ENCODE data around the gene OR2V2.

OR2V2 gene

DNA sequence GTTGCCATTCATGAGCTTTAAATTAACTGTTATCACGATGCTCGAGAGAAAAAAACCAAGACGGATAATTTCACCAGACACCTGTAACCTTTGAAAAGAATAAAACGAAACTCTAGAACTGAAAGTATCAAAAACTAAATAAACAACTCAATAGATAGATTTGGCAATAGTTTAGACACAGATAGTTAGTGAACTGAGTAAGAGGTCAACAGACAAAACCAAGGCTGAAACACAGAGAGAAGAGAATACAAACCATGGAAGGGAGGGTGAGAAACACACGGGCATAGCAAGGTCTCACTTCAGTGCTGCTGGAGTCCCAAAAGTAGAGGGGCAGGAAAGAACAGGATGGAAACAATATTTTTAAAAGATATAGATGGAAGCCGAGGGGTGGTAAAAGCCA lies 13.1 kb upstream of the OR2V2 start:
- Histone ChIP-seq H3K27ac (replicated peaks) (no peak overlapping the region), H3K27me3 (ENCODE audit: insufficient read depth, poor library complexity, severe bottlenecking) (peaks cover 13% of the 10 kb centered on the region), H3K4me3 (replicated peaks; ENCODE audit: insufficient read depth, low read length) (no peak overlapping the region)
- DNase-seq (ENCODE audit: low read depth in 1 of 2, low spot score in 1 of 2) = no peak
- TF ChIP-seq GABPA (IDR thresholded peaks at IDR 0.05; ENCODE audit: low read depth) = no peak
- no peak for TF ChIP-seq SPI1 (IDR thresholded peaks at IDR 0.05; ENCODE audit: borderline replicate concordance, low read depth)
- no peak for TF ChIP-seq REST (IDR thresholded peaks at IDR 0.05; ENCODE audit: insufficient replicate concordance, low read depth)
- no peak for TF ChIP-seq CTCF (IDR thresholded peaks at IDR 0.05; ENCODE audit: insufficient read depth, low read length)

DNA sequence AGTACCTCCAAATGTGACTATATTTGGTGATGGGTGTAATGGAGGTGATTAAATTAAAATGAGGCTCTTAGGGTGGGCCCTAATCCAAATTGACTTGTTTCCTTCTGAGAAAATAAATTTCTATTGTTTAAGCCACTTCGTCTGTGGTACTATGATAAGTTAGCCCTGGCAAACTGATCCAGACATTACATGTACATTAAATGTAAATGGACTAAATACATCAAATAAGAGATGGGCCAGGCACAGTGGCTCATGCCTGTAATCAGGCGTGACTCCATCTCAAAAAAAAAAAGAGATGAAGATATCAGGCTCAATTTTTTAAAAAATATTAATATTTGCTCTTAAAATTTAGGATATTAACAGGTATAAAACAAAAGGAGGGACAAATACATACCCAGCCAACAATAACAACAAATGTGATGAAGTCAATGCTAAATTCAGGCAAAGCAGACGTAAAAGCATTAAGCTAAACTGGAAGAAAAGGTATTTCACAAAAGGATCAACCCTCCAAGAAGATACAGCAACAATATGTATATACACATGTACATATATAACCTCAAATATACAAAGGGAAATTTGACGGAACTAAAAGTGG lies 10.9 kb upstream of the OR2V2 start:
- TF ChIP-seq REST (IDR thresholded peaks at IDR 0.05; ENCODE audit: insufficient replicate concordance, low read depth) (no peak), GABPA (IDR thresholded peaks at IDR 0.05; ENCODE audit: low read depth) (no peak)
- no peak for DNase-seq (ENCODE audit: low read depth in 1 of 2, low spot score in 1 of 2)
- no peak overlapping the region for H3K4me3 ChIP-seq (replicated peaks; ENCODE audit: insufficient read depth, low read length)
- H3K27ac ChIP-seq (replicated peaks) = no peak overlapping the region
- peaks cover 6% of the 10 kb centered on the region for H3K27me3 ChIP-seq (ENCODE audit: insufficient read depth, poor library complexity, severe bottlenecking)

- no peak overlapping the region for H3K27ac ChIP-seq (replicated peaks)
- peaks cover 6% of the 10 kb centered on the region for H3K27me3 ChIP-seq (ENCODE audit: insufficient read depth, poor library complexity, severe bottlenecking)
- TF ChIP-seq SPI1 (IDR thresholded peaks at IDR 0.05; ENCODE audit: borderline replicate concordance, low read depth) (no peak), CTCF (IDR thresholded peaks at IDR 0.05; ENCODE audit: insufficient read depth, low read length) (no peak), GABPA (IDR thresholded peaks at IDR 0.05; ENCODE audit: low read depth) (no peak), POLR2AphosphoS5 (IDR thresholded peaks at IDR 0.05; ENCODE audit: low read depth) (no peak)
- no peak overlapping the region for H3K4me3 ChIP-seq (replicated peaks; ENCODE audit: insufficient read depth, low read length)
- DNase-seq (ENCODE audit: low read depth in 1 of 2, low spot score in 1 of 2) = no peak
Measured at GRCh38 chr5:181138258-181138657, 9.1 kb upstream of the OR2V2 start.

DNA sequence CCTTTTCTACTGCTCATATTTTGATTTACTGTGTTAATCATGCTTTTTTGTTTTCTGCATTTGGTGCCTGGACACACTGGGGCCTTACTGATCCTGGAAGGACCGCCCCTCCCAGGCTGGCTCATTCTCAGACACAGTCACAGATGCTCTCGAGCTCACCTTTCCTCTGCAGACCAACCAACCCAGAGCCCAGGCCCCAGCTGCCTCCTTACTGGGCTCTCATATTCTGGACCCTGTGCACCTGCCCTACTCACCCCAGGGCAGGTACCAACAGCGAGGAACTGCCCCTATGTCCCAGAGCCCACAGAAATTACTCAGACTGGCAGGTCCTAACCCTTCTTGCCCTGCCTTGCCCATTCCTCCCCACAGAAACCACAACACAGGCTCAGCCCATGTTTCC lies 6.6 kb upstream of the OR2V2 start:
- TF ChIP-seq POLR2AphosphoS5 (IDR thresholded peaks at IDR 0.05; ENCODE audit: low read depth) (no peak), GABPA (IDR thresholded peaks at IDR 0.05; ENCODE audit: low read depth) (no peak), CTCF (IDR thresholded peaks at IDR 0.05; ENCODE audit: insufficient read depth, low read length) (no peak), REST (IDR thresholded peaks at IDR 0.05; ENCODE audit: insufficient replicate concordance, low read depth) (no peak), SPI1 (IDR thresholded peaks at IDR 0.05; ENCODE audit: borderline replicate concordance, low read depth) (no peak)
- H3K4me3 ChIP-seq (replicated peaks; ENCODE audit: insufficient read depth, low read length) = no peak overlapping the region

More for the DNA sequence above, 6.6 kb upstream of the OR2V2 start:
- H3K27ac ChIP-seq (replicated peaks) = no peak overlapping the region
- DNase-seq (ENCODE audit: low read depth in 1 of 2, low spot score in 1 of 2) = no peak
- H3K27me3 ChIP-seq (ENCODE audit: insufficient read depth, poor library complexity, severe bottlenecking) = peaks cover 3% of the 10 kb centered on the region
